ENCODE data around the gene FOXA2.

DNA sequence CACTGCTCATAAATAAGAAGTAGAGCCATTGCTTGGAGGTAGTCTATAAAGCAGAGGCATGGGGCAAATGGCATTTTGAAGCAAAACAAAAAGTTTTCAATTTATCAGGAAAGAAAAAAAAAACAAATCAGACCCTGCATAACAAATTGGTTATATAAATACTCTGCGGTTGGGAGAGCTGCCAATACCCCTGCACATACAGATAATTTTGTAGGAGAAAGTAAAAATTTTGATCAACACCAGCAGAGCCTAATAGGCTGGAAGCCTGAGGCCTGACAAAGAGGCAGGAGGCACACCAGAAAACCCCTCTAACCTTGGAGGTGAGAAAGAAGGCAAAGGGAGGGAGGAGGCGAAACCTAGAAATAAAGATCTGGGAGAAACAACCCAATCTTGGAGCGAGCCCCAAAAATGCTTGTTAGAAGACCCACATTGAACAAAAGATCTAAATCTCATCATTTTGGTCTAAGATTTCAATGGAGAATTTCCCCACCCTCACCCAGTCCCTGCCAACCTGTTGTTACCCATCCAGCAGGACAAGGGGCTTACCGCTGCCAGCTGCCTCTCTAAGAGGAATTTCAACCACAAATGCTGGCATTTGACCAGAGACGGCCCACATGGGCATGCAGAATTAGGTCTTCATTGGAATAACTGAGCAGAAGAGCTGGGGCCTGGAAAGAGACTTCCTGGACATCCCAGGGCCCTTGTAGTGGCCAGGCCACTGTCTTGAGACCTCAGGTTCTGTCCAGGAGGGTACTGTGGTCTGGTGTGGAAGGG is 28.4 kb downstream of the FOXA2 start:
- TF ChIP-seq CTCF (IDR thresholded peaks at IDR 0.05) = no peak
- no peak for TF ChIP-seq POLR2A (IDR thresholded peaks at IDR 0.05)

All from Peyer's patch (tissue), 4 donors.